GM19463 (cell line): ENCODE results near the gene HNRNPLL.
"Not testable (repeated sequence)": the region's sequence is repeated elsewhere in the genome, so short reads cannot be mapped to it uniquely, and the experiment has no call there.

Experiments used
- ATAC-seq: cut with Tn5 transposase; IDR thresholded peaks from one replicate; pipeline ENCODE4 v1.9.1; 2021; ENCODE audit warnings: mild to moderate bottlenecking, moderate library complexity; ENCODE audit not compliant: unreplicated experiment

Gene HNRNPLL

DNA sequence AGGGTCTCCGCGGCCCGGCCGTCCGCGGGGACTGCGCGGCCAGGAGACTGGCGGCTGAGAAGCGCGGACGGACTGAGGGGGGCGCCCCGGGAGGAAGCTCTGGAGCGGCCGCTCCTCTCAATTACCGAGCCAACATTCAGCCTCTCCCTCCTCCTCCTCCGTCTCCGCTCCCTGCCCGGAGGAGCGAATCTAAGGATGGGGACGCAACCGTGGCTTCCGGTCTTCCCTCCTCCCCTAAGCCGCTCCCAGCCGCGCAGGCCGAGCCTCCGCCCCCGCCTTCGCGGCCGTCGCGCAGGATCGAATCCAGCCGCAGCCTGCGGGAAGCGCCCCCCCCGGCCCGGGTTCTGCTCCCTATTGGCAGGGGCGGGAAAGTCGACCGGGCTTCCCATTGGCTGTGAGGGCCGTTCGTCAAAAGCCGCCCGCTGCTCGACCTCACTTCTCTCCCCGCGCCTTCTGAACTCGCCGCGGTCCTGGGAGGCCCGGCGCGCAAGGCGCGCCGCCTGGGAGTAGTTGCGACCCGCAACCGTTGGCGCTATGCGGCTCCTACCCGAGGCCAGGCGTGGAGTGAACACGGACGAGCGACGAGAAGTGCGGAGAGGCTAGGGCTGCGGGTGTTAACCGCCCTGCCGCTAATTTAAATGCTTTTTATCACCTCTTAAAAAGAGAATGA lies at the start of gene HNRNPLL:
HNRNPLL (minus strand) TSS at position 197 of the 670 bp plus-strand sequence. CDS start 302 bp downstream, outside the sequence.
- peak; percentile 67 for ATAC-seq

DNA sequence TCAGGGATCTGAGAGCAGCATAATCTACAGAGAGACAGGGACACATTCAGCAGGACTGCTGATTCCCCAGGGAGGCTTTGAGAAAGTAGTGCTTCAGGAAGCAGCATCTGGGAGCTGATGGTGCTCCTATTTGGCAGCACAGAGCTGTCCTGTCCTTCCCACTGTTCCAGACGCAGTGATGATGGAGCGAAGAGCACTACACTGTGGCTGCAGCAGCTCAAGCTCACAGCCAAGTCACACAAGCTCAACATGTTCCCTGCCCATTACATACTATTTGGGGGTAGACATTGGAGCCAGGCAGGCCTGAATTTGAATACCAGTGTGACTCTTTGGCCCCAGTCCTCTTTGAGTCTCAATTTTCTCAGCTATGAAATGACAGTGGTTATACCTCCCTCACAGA lies 48.0 kb upstream of the HNRNPLL start:
- ATAC-seq, result no peak

DNA sequence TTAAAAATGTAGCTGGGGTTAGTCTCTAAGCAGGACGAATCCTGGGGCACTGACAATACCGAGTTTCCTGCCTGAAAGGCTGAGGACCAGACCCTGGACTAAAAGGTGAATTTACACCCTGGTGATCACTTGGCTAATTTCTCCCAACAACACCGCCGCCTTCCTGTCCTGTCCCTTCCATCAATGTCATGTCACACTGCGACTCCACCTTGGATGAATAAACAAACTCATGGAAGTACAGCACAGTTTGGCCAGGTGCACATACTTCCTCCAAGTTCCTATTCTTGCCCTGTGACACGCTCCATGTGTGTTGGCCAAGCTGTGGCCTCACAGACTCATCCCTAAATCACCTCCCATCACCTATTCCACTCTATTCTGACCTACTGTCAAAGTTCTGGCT lies 47.3 kb upstream of the HNRNPLL start:
- ATAC-seq, result no peak

DNA sequence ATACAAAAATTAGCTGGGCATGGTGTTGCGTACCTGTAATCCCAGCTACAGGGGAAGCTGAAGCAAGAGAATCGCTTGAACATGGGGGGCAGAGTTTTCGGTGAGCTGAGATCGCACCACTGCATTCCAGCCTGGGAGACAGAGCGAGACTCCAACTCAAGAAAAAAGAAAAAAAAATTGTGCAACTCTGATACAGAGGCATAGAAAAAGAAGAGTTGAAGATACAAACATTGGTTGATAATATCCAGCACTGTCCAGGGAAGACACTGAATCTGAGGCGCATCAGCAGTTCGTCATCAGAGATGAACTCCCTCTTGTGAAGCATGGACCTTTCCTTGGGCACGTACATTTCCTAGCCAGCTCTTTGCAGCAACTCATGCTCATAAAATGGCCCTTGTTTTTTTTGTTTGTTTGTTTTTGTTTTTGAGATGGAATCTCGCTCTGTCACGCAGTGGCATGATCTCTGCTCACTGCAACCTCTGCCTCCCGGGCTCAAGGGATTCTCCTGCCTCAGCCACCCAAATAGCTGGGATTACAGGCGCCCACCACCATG lies 46.5 kb upstream of the HNRNPLL start:
- no peak for ATAC-seq

DNA sequence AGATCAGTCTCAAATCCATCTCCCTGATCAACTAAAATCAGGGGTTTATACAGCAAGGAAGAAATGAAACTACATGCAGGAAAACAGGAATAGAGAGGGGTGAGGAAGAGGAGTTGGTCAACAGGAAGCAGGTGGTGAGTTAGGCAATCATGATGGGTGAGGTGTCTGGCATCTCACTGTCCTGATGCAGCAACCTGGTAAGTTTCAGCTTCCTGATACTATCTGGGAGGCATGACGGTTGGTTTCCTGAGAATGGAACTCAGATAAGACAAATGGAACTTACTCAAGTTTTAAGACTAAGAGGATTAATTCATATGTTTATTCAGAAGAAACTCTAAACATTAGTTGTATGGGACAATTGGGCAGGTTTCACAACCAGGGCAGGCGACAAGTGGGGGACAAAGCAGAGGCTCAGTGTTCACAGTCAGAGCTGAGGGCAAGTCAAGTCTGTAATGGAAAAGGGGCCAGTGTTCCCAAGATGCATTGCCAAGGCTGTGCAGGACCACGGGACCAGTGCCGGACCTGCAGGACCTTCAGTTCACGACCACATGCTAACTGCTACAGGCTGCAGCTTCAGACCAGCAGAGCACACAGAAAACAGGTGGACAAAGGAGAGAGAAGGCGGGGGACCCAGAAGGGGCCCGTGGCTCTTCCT lies 45.5 kb upstream of the HNRNPLL start:
- ATAC-seq, result no peak

DNA sequence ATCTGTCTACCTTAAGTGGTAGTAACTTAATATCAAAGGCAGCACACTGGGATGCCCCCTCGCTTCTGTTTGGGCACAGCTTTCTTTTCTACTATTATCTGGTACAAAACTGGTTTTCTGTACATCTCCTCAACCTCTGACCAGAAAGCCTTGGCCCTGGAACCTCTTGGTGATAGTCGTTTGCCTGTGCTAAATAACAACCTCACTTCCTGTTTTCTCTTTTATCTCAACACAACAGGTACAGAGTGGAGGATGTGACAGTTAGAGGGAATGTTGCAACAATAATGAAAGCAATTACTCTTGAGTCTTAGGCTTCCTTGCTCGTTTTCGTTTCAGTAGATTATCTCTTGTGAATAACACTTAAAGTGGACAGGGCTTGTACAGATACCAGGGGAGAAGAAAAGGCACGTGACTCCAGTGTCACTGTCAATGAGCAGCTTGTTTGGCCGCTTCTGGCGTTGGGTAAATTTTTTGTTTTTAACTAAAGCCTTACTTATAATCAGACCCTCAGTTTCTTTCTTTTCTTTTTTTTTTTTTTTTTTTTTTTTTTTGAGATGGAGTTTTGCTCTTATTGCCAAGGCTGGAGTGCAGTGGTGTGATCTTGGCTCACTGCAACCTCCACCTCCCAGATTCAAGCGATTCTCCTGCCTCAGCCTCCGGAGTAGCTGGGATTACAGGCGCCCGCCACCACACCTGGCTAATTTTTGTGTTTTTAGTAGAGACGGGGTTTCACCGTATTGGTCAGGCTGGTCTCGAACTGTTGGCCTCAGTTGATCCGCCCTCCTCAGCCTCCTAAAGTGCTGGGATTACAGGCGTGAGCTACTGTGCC lies 41.2 kb upstream of the HNRNPLL start:
- not testable (repeated sequence) for ATAC-seq

DNA sequence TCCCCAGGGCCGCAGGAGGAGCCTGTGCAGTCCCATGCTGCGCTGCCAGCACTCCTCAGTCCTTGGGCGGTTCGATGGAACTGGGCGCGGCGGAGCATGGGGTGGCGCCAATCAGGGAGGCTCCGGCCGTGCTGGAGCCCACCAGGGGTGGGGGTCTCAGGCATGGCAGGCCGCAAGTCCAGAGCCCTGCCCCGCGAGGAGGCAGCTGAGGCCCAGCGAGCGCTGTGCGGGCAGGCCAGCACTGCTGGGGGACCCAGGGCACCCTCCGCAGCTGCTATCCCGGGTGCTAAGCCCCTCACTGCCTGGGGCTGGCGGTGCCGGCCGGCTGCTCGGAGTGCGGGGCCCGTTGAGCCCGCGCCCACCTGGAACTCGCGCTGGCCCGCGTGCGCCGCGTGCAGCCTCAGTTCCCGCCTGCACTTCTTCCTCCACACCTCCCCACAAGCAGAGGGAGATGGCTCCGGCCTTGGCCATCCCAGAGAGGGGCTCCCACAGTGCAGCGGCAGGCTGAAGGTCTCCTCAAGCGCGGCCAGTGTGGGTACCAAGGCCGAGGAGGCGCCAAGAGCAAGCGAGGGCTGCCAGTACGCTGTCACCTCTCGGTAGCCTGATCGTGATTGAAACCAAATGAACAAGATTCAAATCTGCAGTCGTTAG lies 40.4 kb upstream of the HNRNPLL start:
- no peak for ATAC-seq

DNA sequence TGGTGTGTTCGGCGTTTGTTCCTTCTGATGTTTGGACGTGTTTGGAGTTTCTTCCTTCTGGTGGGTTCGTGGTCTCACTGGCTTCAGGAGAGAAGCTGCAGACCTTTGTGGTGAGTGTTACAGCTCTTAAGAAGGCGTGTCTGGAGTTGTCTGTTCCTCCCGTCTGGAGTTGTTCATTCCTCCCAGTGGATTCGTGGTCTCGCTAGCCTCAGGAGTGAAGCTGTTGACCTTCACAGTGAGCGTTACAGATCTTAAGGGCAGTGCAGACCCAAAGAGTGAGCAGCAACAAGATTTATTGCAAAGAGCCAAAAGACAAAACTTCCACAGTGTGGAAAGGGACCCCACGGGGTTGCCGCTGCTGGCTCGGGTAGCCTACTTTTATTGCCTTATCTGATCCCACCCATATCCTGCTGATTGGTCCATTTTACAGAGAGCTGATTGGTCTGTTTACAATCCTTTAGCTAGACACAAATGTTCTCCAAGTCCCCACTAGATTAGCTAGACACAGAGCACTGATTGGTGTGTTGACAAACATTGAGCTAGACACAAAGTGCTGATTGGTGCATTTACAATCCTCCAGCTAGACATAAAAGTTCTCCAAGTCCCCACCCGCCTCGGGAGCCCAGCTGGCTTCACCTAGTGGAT lies 39.8 kb upstream of the HNRNPLL start:
- ATAC-seq, result not testable (repeated sequence)

DNA sequence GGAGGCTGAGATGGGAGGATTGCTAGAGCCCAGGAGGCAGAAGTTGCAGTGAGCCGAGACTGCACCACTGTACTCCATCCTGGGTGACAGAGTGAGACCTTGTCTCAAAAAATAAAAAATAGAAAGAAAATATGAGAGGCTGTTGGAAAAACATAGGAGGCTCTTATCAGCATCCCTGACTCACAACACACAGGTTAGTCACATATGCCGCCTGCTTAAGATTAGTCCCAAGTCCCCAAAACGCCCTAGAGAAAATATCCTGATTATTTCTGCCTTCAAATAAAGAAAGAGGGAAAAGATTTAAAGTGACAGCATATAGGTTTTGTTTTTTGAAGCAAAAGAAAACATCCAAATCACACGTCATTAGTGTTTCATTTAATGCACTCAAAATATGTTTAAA lies 33.3 kb upstream of the HNRNPLL start:
- no peak for ATAC-seq

DNA sequence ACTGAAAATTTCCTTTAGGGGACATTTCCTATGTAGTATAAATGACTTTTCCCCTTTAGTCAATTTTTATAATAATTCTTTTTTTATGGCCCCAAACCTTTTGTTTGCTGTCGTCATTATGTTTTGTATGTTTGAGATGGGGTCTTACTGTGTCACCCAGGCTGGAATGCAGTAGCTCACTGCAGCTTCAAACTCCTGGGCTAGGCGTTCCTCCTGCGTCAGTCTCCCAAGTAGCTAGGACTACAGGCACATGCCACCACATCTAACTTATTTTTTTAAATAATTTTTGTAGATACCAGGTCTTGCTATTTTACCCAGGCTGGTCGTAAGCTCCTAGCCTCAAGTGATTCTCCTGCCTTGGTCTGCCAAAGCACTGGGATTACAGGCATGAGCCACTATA lies 32.4 kb upstream of the HNRNPLL start:
- ATAC-seq, result no peak

DNA sequence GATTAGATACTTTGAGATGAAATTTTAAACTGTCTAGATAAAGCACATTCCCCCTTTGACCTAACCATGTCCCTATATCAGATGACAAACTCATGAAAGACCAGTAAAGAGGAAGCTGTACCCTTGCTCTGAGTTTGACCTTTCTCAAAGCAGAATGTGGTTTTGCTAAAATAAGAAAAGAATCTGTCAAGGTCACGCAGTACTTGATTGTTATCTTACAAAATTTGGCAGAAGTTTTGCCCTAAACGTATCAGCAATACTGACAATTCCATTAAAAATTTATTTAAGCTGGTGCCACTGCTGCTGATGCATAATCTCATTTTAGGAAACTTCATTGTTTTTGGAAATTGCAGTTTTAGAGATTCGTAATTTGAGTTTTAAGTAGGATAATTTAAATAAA lies 32.0 kb upstream of the HNRNPLL start:
- peak; percentile 93 for ATAC-seq

DNA sequence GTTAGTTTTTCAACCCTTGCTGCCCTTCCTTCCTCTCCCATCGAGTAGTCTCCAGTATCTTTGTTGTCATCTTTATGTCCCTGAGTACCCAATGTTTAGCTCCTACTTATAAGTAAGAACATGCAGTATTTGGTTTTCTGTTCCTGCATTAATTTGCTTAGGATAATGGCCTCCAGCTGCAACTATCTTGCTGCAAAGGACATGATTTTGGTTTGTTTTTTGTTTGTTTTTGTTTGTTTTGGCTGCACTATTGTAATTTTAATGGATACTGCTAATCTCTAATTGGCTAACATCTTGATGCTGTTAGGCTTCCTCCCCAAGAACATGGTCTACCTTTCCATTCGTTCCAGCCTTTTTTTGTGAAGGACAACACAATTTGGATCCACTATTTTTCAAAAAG lies 31.2 kb upstream of the HNRNPLL start:
- ATAC-seq, result no peak

DNA sequence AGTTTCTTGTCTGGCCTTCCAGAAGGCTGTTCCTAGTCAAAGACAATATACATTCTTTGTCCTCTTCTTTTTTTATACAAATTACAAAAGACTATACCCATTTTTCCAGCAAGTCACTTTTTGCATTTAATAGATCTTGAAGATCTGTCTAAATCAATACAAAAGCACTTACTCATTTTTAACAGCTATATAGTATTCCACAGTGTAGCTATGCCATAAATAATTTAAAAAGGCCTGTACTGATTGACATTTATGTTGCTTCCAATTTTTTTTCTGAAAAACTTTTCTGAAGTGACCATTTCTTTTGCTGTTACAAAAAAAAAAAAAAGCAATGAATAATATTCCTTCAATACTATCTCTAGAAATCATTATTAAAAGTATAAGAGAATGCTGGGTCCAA lies 30.3 kb upstream of the HNRNPLL start:
- ATAC-seq, result no peak

DNA sequence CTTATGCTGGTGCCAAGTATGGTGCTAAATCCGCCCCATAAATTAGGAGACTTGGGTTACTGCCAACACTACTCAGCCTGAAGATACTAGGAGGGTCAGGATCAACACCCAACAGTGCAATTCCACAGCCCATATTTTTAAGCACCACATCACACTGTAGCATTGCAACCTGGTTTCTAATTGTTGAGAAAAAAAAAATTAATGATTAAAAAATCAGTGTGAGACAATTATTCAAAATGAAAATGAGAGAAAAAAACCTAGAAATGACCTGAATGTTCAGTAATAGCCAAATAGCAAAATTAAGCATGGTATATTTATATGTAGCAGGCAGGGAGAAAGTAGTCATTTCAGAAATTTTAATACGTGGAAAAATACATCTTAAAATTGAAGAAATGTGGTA lies 29.2 kb upstream of the HNRNPLL start:
- ATAC-seq, result no peak

DNA sequence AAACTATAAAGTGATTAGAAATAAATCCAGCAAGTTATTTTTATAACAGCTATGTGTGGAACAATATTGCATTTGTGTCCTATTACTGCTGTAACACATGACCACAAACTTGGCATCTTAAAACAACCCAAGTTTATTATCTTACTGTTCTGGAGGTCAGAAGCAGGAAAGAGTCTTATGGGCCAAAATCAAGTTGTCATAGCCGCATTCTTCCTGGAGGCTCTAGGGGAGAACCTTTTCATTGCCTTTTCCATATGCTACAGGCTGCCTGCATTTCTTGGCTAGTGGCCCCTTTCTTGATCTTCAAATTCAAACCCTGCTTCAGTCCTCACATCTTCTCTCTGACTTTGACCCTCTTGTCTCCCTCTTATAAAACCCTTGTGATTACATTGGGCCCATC lies 27.0 kb upstream of the HNRNPLL start:
- ATAC-seq, result no peak

DNA sequence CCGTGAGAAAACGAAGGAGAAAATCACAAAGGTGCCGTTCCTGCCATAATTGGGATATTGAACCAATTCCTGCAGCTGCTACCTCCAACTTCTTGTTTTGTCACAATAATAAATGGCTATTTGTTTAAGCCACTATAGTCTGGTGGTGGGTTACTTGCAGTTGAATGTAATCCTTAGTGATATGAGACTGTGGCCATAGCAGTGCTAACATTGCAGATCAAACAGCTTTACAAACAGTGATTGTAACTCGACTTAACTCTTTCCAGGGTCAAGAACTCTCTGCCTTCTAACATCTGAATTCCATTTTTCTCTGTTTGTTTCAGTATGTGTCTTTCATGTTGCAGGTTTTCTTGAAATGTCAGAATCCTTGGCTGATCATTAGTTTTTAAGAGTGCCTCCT lies 24.7 kb upstream of the HNRNPLL start:
- ATAC-seq, result no peak

DNA sequence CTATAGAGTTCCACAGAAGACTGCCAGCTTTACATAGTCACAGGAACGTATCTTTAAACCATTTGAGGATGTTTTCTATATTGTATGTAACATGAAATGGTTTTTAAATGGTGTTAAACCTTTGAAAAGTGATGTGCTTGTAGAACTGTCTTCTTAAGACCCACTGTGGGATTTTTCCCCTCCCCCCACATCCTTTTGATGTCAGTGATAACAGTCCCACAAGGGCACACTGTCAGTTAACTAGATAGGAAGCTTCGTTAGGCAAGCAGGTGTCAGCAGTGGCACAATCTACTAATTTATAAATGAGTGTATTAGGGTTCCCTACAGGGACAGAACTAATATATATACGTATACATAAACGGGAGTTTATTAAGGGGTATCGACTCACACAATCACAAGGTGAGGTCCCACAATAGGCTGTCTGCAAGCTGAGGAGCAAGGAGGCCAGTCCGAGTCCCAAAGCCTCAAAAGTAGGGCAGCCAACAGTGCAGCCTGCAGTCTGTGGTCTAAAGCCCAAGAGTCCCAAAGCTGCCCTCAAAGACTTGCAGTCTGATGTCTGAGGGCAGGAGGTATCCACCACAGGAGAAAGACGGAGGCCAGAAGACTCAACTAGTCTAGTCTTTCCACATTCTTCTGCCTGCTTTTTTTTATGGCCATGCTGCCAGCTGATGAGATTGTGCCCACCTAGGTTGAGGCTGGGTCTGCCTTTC lies 23.8 kb upstream of the HNRNPLL start:
- ATAC-seq, result no peak

DNA sequence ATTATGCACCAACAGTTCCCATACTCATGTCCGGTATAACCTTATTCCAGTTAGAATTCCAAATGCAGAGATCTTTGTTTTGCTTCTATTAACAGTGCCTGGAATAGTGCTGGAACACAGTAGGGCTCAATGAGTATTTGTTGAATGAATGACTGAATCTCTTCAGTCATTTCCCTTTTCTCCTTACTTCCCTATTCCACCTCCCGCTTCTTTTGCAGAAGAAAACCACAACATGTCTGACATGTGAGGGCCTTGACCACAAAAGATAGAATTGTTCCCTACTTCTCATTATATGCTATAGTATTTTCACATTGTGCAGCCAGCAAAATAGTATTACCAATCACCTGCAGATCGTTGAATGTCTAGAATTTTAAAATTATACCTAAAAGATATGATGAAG lies 19.5 kb upstream of the HNRNPLL start:
- ATAC-seq, result no peak

DNA sequence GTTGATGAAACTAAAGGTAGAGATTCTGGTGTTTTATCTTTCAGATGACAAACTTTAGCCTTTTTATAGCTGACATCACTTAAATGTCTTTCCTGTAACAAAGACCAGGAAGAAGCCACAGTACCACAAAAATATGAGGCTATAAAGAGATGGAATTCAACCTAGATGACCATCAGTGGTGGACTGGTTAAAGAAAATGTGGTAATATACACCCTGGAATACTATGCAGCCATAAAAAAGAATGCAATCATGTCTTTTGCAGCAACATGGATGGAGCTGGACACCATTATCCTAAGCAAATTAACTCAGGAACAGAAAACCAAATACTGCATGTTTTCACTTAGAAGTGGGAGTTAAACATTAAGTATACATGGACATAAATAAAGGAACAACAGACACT lies 18.3 kb upstream of the HNRNPLL start:
- ATAC-seq, result no peak
